ENCODE data around the gene ISCA1.

The ISCA1 gene

GRCh38 chr9:86322973-86323644, 40.8 kb upstream of the ISCA1 start:
- no peak for TF ChIP-seq CTCF (IDR thresholded peaks at IDR 0.05)

GRCh38 chr9:86321373-86321772, 39.0 kb upstream of the ISCA1 start:
- no peak for TF ChIP-seq CTCF (IDR thresholded peaks at IDR 0.05)

GRCh38 chr9:86318187-86318586, 35.8 kb upstream of the ISCA1 start:
- no peak for TF ChIP-seq CTCF (IDR thresholded peaks at IDR 0.05)

GRCh38 chr9:86315078-86315477, 32.7 kb upstream of the ISCA1 start:
- no peak for TF ChIP-seq CTCF (IDR thresholded peaks at IDR 0.05)

GRCh38 chr9:86308687-86309086, 26.3 kb upstream of the ISCA1 start:
- no peak for TF ChIP-seq CTCF (IDR thresholded peaks at IDR 0.05)

- TF ChIP-seq CTCF (IDR thresholded peaks at IDR 0.05) = no peak
Measured at GRCh38 chr9:86304236-86304730, 21.9 kb upstream of the ISCA1 start.

GRCh38 chr9:86303316-86303975, 21.1 kb upstream of the ISCA1 start:
- TF ChIP-seq CTCF (IDR thresholded peaks at IDR 0.05) = no peak
